B cell (primary cell): ENCODE measurements around the gene FARP1. TPM values are rescaled to one million over a fixed set of nuclear protein-coding genes. Genes with fewer than 3 reads are reported as not detected.

Experiments
- ATAC-seq: fragments of 200-7000 bp; cut with Tn5 transposase; one replicate; pipeline ENCODE4 v1.10.0; 2021; ENCODE audit warnings: low read depth, mild to moderate bottlenecking, moderate number of reproducible peaks, moderate library complexity
- CTCF ChIA-PET: fragments of 350-600 bp; sonication (Branson Sonifier 250); formaldehyde crosslinking; loops from one replicate; lab custom pipeline; 2021; ENCODE audit warnings: antibody characterized with exemption, inconsistent platforms; lab: Charles Lee
- POLR2A ChIA-PET: fragments of 350-600 bp; sonication (Branson Sonifier 250); formaldehyde crosslinking; loops from one replicate; lab custom pipeline; 2021; ENCODE audit warnings: antibody characterized with exemption; lab: Charles Lee
- DNase-seq: peaks from one replicate; pipeline ENCODE4 v3.0.0; 2013
- H2AFZ ChIP-seq: 2 replicates; pipeline ENCODE4 v1.6.1; 2012; ENCODE audit warnings: mild to moderate bottlenecking, low read depth, low read length; ENCODE audit not compliant: insufficient read depth, poor library complexity, severe bottlenecking
- H3K27ac ChIP-seq, 2 donors: 1 replicate in 1 of 2; 2 replicates in 1 of 2; pipeline ENCODE4 v1.5.1; 2012 to 2013; ENCODE audit warnings: low read length in 2 of 2, mild to moderate bottlenecking in 2 of 2, moderate library complexity in 1 of 2
- H3K27me3 ChIP-seq, 4 experiments: fragments of 200-600 bp in 1 of 4; sonication (generic) in 1 of 4; replicated peaks in 1 of 4; 1 replicate in 2 of 4; 2 replicates in 2 of 4; pipeline versions ENCODE4 v1.6.1 to v1.7.0; 2013 to 2016; ENCODE audit warnings: low read length in 3 of 4, mild to moderate bottlenecking in 2 of 4, mixed read lengths in 1 of 4, moderate library complexity in 1 of 4; ENCODE audit not compliant: insufficient read depth in 4 of 4, control insufficient read depth in 3 of 4; ENCODE audit errors: control extremely low read depth in 1 of 4
- H3K36me3 ChIP-seq, 2 experiments: replicated peaks in 1 of 2; 1 replicate in 1 of 2; 2 replicates in 1 of 2; pipeline versions ENCODE4 v1.6.1 to v1.7.1; 2013; ENCODE audit warnings: low read length in 1 of 2; ENCODE audit not compliant: insufficient read depth in 2 of 2, control insufficient read depth in 1 of 2; ENCODE audit errors: control extremely low read depth in 1 of 2, extremely low read depth in 1 of 2
- H3K4me1 ChIP-seq, 2 donors: fragments of 200-600 bp in 1 of 2; sonication (generic) in 1 of 2; 1 replicate in 1 of 2; 2 replicates in 1 of 2; pipeline versions ENCODE4 v1.5.1 to v1.6.1; 2013 to 2017; ENCODE audit warnings: low read length in 2 of 2; ENCODE audit not compliant: control insufficient read depth in 2 of 2, insufficient read depth in 2 of 2
- H3K4me2 ChIP-seq: replicated peaks from 2 replicates; pipeline ENCODE3; 2012; ENCODE audit warnings: mild to moderate bottlenecking, low read depth, low read length; ENCODE audit not compliant: poor library complexity, severe bottlenecking
- H3K4me3 ChIP-seq, 5 experiments: fragments of 200-600 bp in 1 of 5; sonication (generic) in 1 of 5; 1 replicate in 3 of 5; 2 replicates in 2 of 5; pipeline versions ENCODE4 v1.5.1 to v1.7.0; 2011 to 2016; ENCODE audit warnings: low read length in 4 of 5, mild to moderate bottlenecking in 4 of 5, low read depth in 2 of 5, control low read depth in 1 of 5, moderate library complexity in 1 of 5; ENCODE audit not compliant: insufficient read depth in 1 of 5; ENCODE audit errors: control extremely low read depth in 1 of 5, extremely low read depth in 1 of 5
- H3K79me2 ChIP-seq: fragments of 200-600 bp; sonication (generic); one replicate; pipeline ENCODE4 v1.6.0; 2016; ENCODE audit warnings: low read length; ENCODE audit not compliant: control insufficient read depth, insufficient read depth
- H3K9ac ChIP-seq: fragments of 200-600 bp; sonication (generic); 2 replicates; pipeline ENCODE4 v1.6.1; 2017; ENCODE audit warnings: mild to moderate bottlenecking, low read length, moderate library complexity
- H3K9me3 ChIP-seq, 3 donors: one replicate each; pipeline versions ENCODE4 v1.6.1 to v1.7.1; 2013; ENCODE audit warnings: low read length in 2 of 3; ENCODE audit not compliant: control insufficient read depth in 2 of 3, insufficient read depth in 1 of 3; ENCODE audit errors: control extremely low read depth in 1 of 3
- H4K20me1 ChIP-seq: 2 replicates; pipeline ENCODE4 v1.6.0; 2012; ENCODE audit warnings: mild to moderate bottlenecking, low read length; ENCODE audit not compliant: insufficient read depth, control insufficient read depth, poor library complexity, severe bottlenecking
- H3K27ac Mint-ChIP-seq: one replicate; pipeline ENCODE4 v1.8.0; 2021; ENCODE audit warnings: mixed read lengths
- H3K27me3 Mint-ChIP-seq: one replicate; pipeline ENCODE4 v1.8.0; 2021; ENCODE audit warnings: mixed read lengths
- H3K4me1 Mint-ChIP-seq: one replicate; pipeline ENCODE4 v1.8.0; 2021; ENCODE audit warnings: mixed read lengths
- H3K4me3 Mint-ChIP-seq: one replicate; pipeline ENCODE4 v1.8.0; 2021; ENCODE audit warnings: mixed read lengths
- H3K9me3 Mint-ChIP-seq: one replicate; pipeline ENCODE4 v1.8.0; 2022; ENCODE audit warnings: mixed read lengths; ENCODE audit not compliant: insufficient read depth
- CTCF ChIP-seq: fragments of 200-600 bp; IDR thresholded peaks from one replicate; pipeline ENCODE4 v1.8.0; 2022; ENCODE audit warnings: antibody characterized with exemption, mild to moderate bottlenecking
- EZH2 ChIP-seq: IDR thresholded peaks from 2 replicates; pipeline ENCODE4 v1.6.1; 2012; ENCODE audit warnings: borderline replicate concordance, low read depth, mild to moderate bottlenecking, moderate library complexity, low read length; ENCODE audit not compliant: insufficient read depth, poor library complexity, severe bottlenecking
- WGBS: methylation state at CpG from one replicate; pipeline ENCODE4 v1.1.5; 2013; ENCODE audit warnings: missing lambda C conversion rate; ENCODE audit not compliant: insufficient coverage; 5-methylcytosine and 5-hydroxymethylcytosine counted together
- intact Hi-C: fragments of 100-400 bp; cut with micrococcal nuclease; formaldehyde crosslinking; loops from one replicate; pipeline ENCODE4 v1.10.0; 2022
- polyA plus RNA-seq: library from polyadenylated mRNA; depleted of rRNA; stranded (reverse); fragments of >200 nt; gene quantifications from 2 replicates; pipeline ENCODE4 v1.2.3, GENCODE V29; 2012
- total RNA-seq, 2 donors: library from RNA; stranded (reverse); fragments of 120-200 nt in 1 of 2; gene quantifications; 1 replicate in 1 of 2; 2 replicates in 1 of 2; pipeline versions ENCODE4 v1.2.3 to v1.2.4, GENCODE V29; 2013 to 2022

FARP1 gene
- total and polyA plus RNA-seq, 2 donors (not counting 1 experiment from before 2014, with no cell fraction given): 0.15 to 1.5 TPM

- Mint-ChIP-seq H3K27ac (no peak overlapping the region), H3K9me3 (no peaks in the 10 kb centered on the region), H3K4me3 (no peak overlapping the region), H3K27me3 (peaks cover 23% of the 10 kb centered on the region), H3K4me1 (no peaks in the 10 kb centered on the region)
- no peak overlapping the region for H3K4me2 ChIP-seq
- TF ChIP-seq EZH2: no peak
- no peak for TF ChIP-seq CTCF
- no peaks in the 10 kb centered on the region for H3K4me1 ChIP-seq
- POLR2A ChIA-PET: no interaction called here
- no peaks in the 10 kb centered on the region for H3K79me2 ChIP-seq
- no peak overlapping the region for H3K4me3 ChIP-seq
- intact Hi-C loops: no loop called here
- H3K27me3 ChIP-seq: no peaks in the 10 kb centered on the region
- ATAC-seq (no peak), DNase-seq (no peak)
- WGBS: 100% methylated on average over 1 of the region's 8 CpGs
- no peak overlapping the region for H3K9ac ChIP-seq
- H4K20me1 ChIP-seq: no peaks in the 10 kb centered on the region
- H3K9me3 ChIP-seq: no peaks in the 10 kb centered on the region
- no peak overlapping the region for H3K27ac ChIP-seq
- CTCF ChIA-PET: no interaction called here
- H2AFZ ChIP-seq: no peak overlapping the region
- H3K36me3 ChIP-seq: no peaks in the 10 kb centered on the region
Measured at GRCh38 chr13:98328511-98328910, 185.6 kb downstream of the FARP1 start.

GRCh38 chr13:98332222-98332621 lies 189.3 kb downstream of the FARP1 start:
- no peak overlapping the region for H3K4me2 ChIP-seq
- no CpG with 5 or more reads among the region's 2 CpGs for WGBS
- H2AFZ ChIP-seq: no peak overlapping the region
- Mint-ChIP-seq H3K27ac (no peak overlapping the region), H3K9me3 (peaks cover 5% of the 10 kb centered on the region), H3K4me3 (no peak overlapping the region), H3K4me1 (no peaks in the 10 kb centered on the region), H3K27me3 (peaks cover 15% of the 10 kb centered on the region)
- ATAC-seq (no peak), DNase-seq (no peak)
- H4K20me1 ChIP-seq: no peaks in the 10 kb centered on the region
- CTCF ChIA-PET: no interaction called here
- intact Hi-C loops: no loop called here
- no peaks in the 10 kb centered on the region for H3K79me2 ChIP-seq
- no peak overlapping the region for H3K4me3 ChIP-seq
- H3K36me3 ChIP-seq: no peaks in the 10 kb centered on the region
- H3K9me3 ChIP-seq: no peaks in the 10 kb centered on the region
- no peak overlapping the region for H3K9ac ChIP-seq
- POLR2A ChIA-PET: no interaction called here
- H3K27me3 ChIP-seq: peaks cover 0 to 3% (median 0%) of the 10 kb centered on the region in 4 experiments
- TF ChIP-seq EZH2 (no peak), CTCF (no peak)
- no peak overlapping the region for H3K27ac ChIP-seq
- H3K4me1 ChIP-seq: no peaks in the 10 kb centered on the region
